ENCODE results near the gene PSMB10.
A peak's percentile ranks its signal among the peaks of the same experiment; 100 is the strongest.

Gene PSMB10

GRCh38 chr16:67963662-67964321 lies 27.1 kb upstream of the PSMB10 start:
- DNase-seq, result no peak

- no peak for DNase-seq
These were observed 26.6 kb upstream of the PSMB10 start for GRCh38 chr16:67963292-67963661.

- no peak for DNase-seq
These were observed 25.5 kb upstream of the PSMB10 start for GRCh38 chr16:67962135-67962534.

GRCh38 chr16:67961551-67961957 lies 24.9 kb upstream of the PSMB10 start:
- DNase-seq, result peak; percentile 74

GRCh38 chr16:67959536-67960329 lies 23.1 kb upstream of the PSMB10 start:
- no peak for DNase-seq

- DNase-seq, result no peak
These were observed 21.0 kb upstream of the PSMB10 start for GRCh38 chr16:67957622-67958021.

GRCh38 chr16:67954421-67955196 lies 18.0 kb upstream of the PSMB10 start:
- DNase-seq, result no peak

- DNase-seq, result no peak
These were observed 17.2 kb upstream of the PSMB10 start for GRCh38 chr16:67953641-67954375.

GRCh38 chr16:67951485-67951884 lies 14.8 kb upstream of the PSMB10 start:
- no peak for DNase-seq

- DNase-seq, result no peak
These were observed 13.7 kb upstream of the PSMB10 start for GRCh38 chr16:67950335-67950843.

GRCh38 chr16:67949645-67950044 lies 13.0 kb upstream of the PSMB10 start:
- no peak for DNase-seq

GRCh38 chr16:67948015-67948414 lies 11.4 kb upstream of the PSMB10 start:
- DNase-seq, result no peak

- no peak for DNase-seq
These were observed 10.4 kb upstream of the PSMB10 start for GRCh38 chr16:67946966-67947558.

- no peak for DNase-seq
These were observed 9.5 kb upstream of the PSMB10 start for GRCh38 chr16:67946128-67946569.

GRCh38 chr16:67945392-67945933 lies 8.8 kb upstream of the PSMB10 start:
- no peak for DNase-seq

- no peak for DNase-seq
These were observed 8.2 kb upstream of the PSMB10 start for GRCh38 chr16:67944690-67945391.

- DNase-seq, result no peak
These were observed 7.2 kb upstream of the PSMB10 start, which contains the start of gene LCAT for GRCh38 chr16:67943619-67944504. Gene LCAT (minus strand): TSS chr16:67944120. CDS start chr16:67944101, 19 bp downstream.

- DNase-seq, result no peak
These were observed 6.6 kb upstream of the PSMB10 start for GRCh38 chr16:67943256-67943618.

GRCh38 chr16:67942510-67943255 lies 6.0 kb upstream of the PSMB10 start:
- no peak for DNase-seq

GRCh38 chr16:67942200-67942509 lies 5.5 kb upstream of the PSMB10 start:
- peak; percentile 11 for DNase-seq
